H1 (cell line): ENCODE measurements around the gene METTL18.

Source experiments
- EZH2 ChIP-seq: fragments of 200-600 bp; sonication (generic); IDR thresholded peaks from 2 replicates; pipeline ENCODE4 v1.7.1; 2012; ENCODE audit warnings: low read depth, mild to moderate bottlenecking, moderate library complexity, low read length, inconsistent platforms; ENCODE audit not compliant: severe bottlenecking
- POLR2A ChIP-seq, 2 experiments: IDR thresholded peaks; 1 replicate in 1 of 2; 2 replicates in 1 of 2; pipeline ENCODE4 v1.6.1; 2011; ENCODE audit warnings: low read depth in 2 of 2, low read length in 2 of 2, mild to moderate bottlenecking in 2 of 2; ENCODE audit errors: control extremely low read depth in 1 of 2
- POLR2AphosphoS5 ChIP-seq: IDR thresholded peaks from 2 replicates; pipeline ENCODE4 v1.6.1; 2011; ENCODE audit warnings: low read depth, low read length
- SP1 ChIP-seq: IDR thresholded peaks from 2 replicates; pipeline ENCODE4 v1.6.1; 2011; ENCODE audit warnings: low read depth, low read length
- TAF1 ChIP-seq: IDR thresholded peaks from 2 replicates; pipeline ENCODE4 v1.6.1; 2011; ENCODE audit warnings: mild to moderate bottlenecking, low read depth, low read length
- TBP ChIP-seq: IDR thresholded peaks from 2 replicates; pipeline ENCODE4 v1.6.1; 2011; ENCODE audit warnings: low read depth, low read length, improper control_type of control experiment
- TF ChIP-seq, protein P1 (sequence below): IDR thresholded peaks from 2 replicates; pipeline ENCODE4 v1.6.1; 2012; ENCODE audit warnings: inconsistent platforms
- TF ChIP-seq, protein P2 (sequence below), 3 experiments: IDR thresholded peaks; 1 replicate in 2 of 3; 2 replicates in 1 of 3; pipeline versions ENCODE4 v1.5.1 to v1.6.1; 2011; ENCODE audit warnings: low read length in 3 of 3, mild to moderate bottlenecking in 3 of 3, inconsistent platforms in 2 of 3, low read depth in 1 of 3, moderate library complexity in 1 of 3; ENCODE audit not compliant: insufficient read depth in 1 of 3; ENCODE audit errors: control extremely low read depth in 1 of 3
- TF ChIP-seq, protein P3 (sequence below): IDR thresholded peaks from 2 replicates; pipeline ENCODE4 v1.6.1; 2012; ENCODE audit warnings: low read length, inconsistent platforms

DNA sequence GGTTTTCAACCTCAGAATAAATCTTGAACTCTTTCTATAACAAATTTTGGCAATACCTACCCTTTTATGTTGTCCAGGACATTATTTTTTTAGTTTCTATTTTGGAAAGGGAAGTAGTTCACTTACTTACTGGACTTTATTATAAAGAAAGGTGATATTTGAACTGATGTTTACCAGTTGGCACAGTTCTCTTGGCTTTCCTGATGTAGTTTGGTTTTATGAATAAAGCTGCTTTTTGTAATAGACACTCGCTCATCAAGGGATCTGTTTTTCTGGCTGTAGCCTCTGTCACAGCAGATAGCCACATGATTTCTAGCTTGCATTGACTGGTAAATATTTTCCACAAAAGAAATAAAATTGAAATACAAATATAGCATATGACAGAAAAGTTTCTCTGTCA lies 40.9 kb upstream of the METTL18 start:
- TF ChIP-seq EZH2 (no peak), POLR2A (IDR thresholded peaks at IDR 0.05; ENCODE audit: control extremely low read depth in 1 of 2, low read depth in 2 of 2, low read length in 2 of 2) (no peak), POLR2AphosphoS5 (no peak), TBP (no peak), TAF1 (no peak), SP1 (no peak)
- TF ChIP-seq, protein P1, sequence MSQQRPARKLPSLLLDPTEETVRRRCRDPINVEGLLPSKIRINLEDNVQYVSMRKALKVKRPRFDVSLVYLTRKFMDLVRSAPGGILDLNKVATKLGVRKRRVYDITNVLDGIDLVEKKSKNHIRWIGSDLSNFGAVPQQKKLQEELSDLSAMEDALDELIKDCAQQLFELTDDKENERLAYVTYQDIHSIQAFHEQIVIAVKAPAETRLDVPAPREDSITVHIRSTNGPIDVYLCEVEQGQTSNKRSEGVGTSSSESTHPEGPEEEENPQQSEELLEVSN, result no peak
- TF ChIP-seq, protein P2, sequence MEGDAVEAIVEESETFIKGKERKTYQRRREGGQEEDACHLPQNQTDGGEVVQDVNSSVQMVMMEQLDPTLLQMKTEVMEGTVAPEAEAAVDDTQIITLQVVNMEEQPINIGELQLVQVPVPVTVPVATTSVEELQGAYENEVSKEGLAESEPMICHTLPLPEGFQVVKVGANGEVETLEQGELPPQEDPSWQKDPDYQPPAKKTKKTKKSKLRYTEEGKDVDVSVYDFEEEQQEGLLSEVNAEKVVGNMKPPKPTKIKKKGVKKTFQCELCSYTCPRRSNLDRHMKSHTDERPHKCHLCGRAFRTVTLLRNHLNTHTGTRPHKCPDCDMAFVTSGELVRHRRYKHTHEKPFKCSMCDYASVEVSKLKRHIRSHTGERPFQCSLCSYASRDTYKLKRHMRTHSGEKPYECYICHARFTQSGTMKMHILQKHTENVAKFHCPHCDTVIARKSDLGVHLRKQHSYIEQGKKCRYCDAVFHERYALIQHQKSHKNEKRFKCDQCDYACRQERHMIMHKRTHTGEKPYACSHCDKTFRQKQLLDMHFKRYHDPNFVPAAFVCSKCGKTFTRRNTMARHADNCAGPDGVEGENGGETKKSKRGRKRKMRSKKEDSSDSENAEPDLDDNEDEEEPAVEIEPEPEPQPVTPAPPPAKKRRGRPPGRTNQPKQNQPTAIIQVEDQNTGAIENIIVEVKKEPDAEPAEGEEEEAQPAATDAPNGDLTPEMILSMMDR (IDR thresholded peaks at IDR 0.05; ENCODE audit: control extremely low read depth in 1 of 3, insufficient read depth in 1 of 3, low read depth in 1 of 3, low read length in 3 of 3), result no peak
- TF ChIP-seq, protein P3, sequence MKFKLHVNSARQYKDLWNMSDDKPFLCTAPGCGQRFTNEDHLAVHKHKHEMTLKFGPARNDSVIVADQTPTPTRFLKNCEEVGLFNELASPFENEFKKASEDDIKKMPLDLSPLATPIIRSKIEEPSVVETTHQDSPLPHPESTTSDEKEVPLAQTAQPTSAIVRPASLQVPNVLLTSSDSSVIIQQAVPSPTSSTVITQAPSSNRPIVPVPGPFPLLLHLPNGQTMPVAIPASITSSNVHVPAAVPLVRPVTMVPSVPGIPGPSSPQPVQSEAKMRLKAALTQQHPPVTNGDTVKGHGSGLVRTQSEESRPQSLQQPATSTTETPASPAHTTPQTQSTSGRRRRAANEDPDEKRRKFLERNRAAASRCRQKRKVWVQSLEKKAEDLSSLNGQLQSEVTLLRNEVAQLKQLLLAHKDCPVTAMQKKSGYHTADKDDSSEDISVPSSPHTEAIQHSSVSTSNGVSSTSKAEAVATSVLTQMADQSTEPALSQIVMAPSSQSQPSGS, result no peak
